GM19023 (cell line): ENCODE results near the gene U2AF1L4.
"Not testable (repeated sequence)": the region's sequence is repeated elsewhere in the genome, so short reads cannot be mapped to it uniquely, and the experiment has no call there.

Experiments used
- ATAC-seq: cut with Tn5 transposase; IDR thresholded peaks from one replicate; pipeline ENCODE4 v1.9.1; 2021; ENCODE audit warnings: mild to moderate bottlenecking, moderate library complexity; ENCODE audit not compliant: unreplicated experiment

Gene U2AF1L4

GRCh38 chr19:35727956-35728706 is 17.1 kb downstream of the U2AF1L4 start:
- ATAC-seq, result no peak

DNA sequence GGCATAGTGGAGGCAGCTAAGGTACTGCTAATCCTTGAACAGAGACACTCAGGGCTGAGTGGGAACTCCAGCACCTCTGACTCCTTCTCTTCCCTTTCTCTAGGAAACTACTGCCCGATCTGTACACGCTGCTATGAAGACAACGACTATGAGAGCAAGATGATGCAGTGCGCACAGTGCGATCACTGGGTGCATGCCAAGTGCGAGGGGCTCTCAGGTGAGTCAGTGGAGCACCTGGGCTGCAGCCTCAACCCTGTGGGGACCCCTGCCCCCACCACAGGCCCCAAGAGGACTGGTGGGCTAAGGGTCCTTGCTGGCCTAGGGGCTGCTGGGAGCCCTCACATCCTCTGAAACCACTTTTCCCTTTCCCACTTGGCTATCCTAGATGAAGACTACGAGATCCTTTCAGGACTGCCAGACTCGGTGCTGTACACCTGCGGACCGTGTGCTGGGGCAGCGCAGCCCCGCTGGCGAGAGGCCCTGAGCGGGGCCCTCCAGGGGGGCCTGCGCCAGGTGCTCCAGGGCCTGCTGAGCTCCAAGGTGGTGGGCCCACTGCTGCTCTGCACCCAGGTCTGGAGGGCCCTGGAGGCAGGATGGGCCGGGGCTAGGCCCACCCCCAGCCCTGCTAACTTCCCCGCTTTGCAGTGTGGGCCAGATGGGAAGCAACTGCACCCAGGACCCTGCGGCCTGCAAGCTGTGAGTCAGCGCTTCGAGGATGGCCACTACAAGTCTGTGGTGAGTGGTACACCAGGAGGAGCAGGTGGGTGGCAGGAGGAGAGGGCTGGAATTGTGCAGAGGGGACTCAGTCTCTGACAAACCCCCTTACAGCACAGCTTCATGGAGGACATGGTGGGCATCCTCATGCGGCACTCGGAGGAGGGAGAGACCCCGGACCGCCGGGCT is 17.9 kb downstream of the U2AF1L4 start:
- no peak for ATAC-seq

GRCh38 chr19:35725216-35725861 is 19.9 kb downstream of the U2AF1L4 start:
- no peak for ATAC-seq

- ATAC-seq, result no peak
Measured at GRCh38 chr19:35724560-35724959, 20.7 kb downstream of the U2AF1L4 start.

GRCh38 chr19:35724132-35724531 is 21.1 kb downstream of the U2AF1L4 start:
- not testable (repeated sequence) for ATAC-seq

GRCh38 chr19:35723671-35724070 is 21.5 kb downstream of the U2AF1L4 start:
- ATAC-seq, result no peak

DNA sequence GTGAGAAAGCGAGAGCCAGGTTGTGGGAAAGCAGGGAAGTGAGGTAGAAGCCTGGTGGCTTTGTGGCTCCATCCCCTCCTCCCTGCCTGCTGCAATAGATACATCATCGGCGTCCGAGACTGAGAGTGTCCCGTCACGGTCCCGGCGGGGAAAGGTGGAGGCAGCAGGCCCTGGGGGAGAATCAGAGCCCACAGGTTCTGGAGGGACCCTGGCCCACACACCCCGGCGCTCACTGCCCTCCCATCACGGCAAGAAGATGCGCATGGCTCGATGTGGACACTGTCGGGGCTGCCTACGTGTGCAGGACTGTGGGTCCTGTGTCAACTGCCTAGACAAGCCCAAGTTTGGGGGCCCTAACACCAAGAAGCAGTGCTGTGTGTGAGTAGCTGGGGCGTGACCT is 22.3 kb downstream of the U2AF1L4 start:
- no peak for ATAC-seq

GRCh38 chr19:35722461-35722860 is 22.8 kb downstream of the U2AF1L4 start:
- no peak for ATAC-seq

DNA sequence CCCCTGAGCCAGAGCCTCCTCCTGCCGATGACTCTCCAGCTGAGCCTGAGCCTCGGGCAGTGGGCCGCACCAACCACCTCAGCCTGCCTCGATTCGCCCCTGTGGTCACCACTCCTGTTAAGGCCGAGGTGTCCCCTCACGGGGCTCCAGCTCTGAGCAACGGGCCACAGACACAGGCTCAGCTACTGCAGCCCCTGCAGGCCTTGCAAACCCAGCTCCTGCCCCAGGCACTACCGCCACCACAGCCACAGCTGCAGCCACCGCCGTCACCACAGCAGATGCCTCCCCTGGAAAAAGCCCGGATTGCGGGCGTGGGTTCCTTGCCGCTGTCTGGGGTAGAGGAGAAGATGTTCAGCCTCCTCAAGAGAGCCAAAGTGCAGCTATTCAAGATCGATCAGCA is 23.8 kb downstream of the U2AF1L4 start:
- ATAC-seq, result no peak

- ATAC-seq, result no peak
Measured at GRCh38 chr19:35720648-35721047, 24.6 kb downstream of the U2AF1L4 start.

- ATAC-seq, result no peak
Measured at GRCh38 chr19:35720163-35720524, 25.1 kb downstream of the U2AF1L4 start.

DNA sequence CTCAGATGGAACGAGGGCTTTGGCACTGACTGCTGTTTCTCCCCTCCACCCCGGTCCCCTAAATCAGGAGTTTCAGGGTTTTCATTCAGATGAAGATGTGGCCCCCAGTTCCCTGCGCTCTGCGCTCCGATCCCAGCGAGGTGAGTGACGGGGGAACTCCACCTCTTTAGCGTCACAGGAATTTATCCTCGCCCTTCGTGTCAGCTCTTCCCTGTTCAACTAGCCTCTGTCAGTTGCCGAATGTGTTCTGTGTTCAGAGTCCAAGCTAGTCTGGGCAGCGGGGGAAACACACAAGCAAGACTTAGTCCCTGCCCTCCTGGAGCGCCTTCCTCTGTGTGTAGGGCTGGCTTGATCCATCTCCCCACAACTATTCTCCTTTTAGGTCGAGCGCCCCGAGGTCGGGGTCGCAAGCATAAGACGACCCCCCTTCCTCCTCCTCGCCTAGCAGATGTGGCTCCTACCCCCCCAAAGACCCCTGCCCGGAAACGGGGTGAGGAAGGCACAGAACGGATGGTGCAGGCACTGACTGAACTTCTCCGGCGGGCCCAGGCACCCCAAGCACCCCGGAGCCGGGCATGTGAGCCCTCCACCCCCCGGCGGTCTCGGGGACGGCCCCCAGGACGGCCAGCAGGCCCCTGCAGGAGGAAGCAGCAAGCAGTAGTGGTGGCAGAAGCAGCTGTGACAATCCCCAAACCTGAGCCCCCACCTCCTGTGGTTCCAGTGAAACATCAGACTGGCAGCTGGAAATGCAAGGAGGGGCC is 25.6 kb downstream of the U2AF1L4 start:
- no peak for ATAC-seq

DNA sequence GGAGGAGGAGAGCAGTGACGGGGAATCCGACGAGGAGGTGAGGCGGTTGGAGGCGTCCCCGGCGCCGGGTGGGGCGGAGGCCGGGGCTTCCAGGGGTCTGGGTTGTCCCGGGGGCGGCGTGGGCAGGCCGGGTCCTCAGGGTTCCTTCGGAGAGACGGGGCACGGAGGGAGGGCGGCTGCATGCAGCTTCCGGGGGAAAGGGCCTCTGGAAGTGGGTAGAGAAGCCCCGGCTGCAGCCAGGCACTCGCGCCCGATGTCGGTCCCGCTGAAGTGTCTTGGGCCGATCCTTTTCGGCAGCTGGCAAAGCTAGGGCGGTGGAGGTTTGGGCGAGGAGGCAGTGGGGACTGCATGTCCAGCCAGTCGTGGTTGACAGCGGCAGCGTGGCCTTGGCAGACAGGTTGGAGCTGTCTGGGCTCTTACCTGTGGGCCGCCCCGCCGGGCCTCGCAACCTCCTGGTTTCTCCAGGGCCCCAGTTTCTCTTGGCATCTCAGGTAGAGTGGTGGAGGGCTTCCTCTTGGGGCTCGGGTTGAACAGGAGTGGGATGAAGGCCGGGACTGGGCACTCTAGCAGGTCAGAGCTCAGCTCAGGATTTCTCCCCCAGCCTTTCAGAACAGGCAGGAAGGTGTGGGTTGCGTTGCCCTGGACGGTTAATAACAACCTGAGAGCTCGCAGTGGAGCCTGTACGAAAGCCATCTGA is 26.7 kb downstream of the U2AF1L4 start:
- ATAC-seq, result no peak

- peak; percentile 49 for ATAC-seq
Measured at GRCh38 chr19:35717665-35718344, 27.4 kb downstream of the U2AF1L4 start, which contains the start of gene KMT2B. KMT2B (plus strand) TSS chr19:35718003; CDS start chr19:35718019, 16 bp downstream.

GRCh38 chr19:35716801-35717664 is 28.2 kb downstream of the U2AF1L4 start:
- peak; percentile 62 for ATAC-seq

DNA sequence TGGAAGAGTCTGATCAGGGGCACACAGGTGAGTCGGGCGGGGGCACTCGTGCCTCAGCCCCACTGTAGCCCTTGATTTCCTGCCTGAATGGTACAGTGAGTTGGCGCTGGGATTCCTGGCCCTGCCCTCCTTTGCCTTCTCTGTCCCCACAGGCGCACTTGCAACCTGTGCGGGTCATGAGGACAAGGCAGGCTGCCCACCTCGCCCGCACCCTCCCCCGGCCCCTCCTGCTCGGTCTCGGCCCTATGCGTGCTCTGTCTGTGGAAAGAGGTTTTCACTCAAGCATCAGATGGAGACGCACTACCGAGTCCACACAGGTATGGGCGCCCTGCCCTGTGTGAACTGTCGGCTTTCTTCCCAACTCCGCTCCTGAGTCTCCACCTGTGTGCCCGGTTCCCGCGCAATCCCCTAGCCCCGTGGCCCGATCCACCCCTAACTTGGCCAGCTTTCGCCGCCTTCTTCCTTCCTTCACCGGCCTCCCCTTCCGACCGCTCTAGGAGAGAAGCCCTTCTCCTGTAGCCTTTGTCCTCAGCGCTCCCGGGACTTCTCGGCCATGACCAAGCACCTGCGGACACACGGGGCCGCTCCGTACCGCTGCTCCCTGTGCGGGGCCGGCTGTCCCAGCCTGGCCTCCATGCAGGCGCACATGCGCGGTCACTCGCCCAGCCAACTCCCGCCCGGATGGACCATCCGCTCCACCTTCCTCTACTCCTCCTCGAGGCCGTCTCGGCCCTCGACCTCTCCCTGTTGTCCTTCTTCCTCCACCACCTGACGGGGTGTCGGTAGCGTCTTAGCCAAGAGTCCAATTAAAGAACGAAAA is 29.0 kb downstream of the U2AF1L4 start:
- ATAC-seq, result no peak

DNA sequence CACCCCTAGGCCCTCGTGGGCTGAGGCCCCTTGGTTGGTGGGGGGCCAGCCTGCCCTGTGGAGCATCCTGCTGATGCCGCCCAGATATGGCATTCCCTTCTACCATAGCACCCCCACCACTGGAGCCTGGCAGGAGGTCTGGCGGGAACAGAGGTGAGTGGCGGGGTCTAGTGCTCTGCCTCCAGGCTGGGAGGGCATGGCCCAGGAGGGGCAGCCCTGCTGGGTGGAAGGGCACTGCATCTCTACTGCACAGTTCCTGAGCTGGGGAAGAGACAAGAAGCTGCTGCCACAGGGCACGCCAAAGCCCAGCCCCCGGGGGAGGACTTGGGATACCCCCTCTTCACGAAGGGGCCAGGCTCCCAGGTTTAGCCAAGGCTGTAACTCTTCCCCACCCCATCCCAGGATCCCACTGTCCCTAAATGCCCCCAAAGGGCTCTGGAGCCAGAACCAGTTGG is 29.8 kb downstream of the U2AF1L4 start:
- ATAC-seq, result no peak
